HEK293 (cell line): ENCODE measurements around the gene VSTM5.

Experiments
- CTCF ChIA-PET: fragments of 350-600 bp; formaldehyde crosslinking; extraction: SDS; loops from one replicate; lab custom pipeline; 2021; ENCODE audit warnings: antibody characterized with exemption; lab: Yijun Ruan, JAX
- POLR2A ChIA-PET: fragments of 300-600 bp; formaldehyde crosslinking; extraction: SDS; loops from one replicate; lab custom pipeline; 2020; ENCODE audit warnings: antibody characterized with exemption, inconsistent platforms; lab: Yijun Ruan, JAX
- H3K27ac ChIP-seq: fragments of 200-500 bp; sonication (Bioruptor generic); 2 replicates; pipeline ENCODE4 v1.5.1; 2014; ENCODE audit warnings: low read depth, low read length, control low read depth, inconsistent platforms; ENCODE audit errors: extremely low read depth
- H3K36me3 ChIP-seq, 2 experiments: fragments of 200-500 bp in 1 of 2; sonication (Bioruptor generic) in 1 of 2; 1 replicate in 1 of 2; 2 replicates in 1 of 2; pipeline ENCODE4 v1.5.1; 2014 to 2017; ENCODE audit warnings: inconsistent platforms in 2 of 2, low read length in 2 of 2; ENCODE audit not compliant: control insufficient read depth in 2 of 2, insufficient read depth in 1 of 2
- H3K4me1 ChIP-seq: fragments of 200-500 bp; sonication (Bioruptor generic); 2 replicates; pipeline ENCODE4 v1.5.1; 2014; ENCODE audit warnings: mild to moderate bottlenecking, low read length, inconsistent platforms; ENCODE audit not compliant: control insufficient read depth, insufficient read depth
- H3K4me3 ChIP-seq: 2 replicates; pipeline ENCODE4 v1.5.1; 2011; ENCODE audit warnings: low read depth, mild to moderate bottlenecking, control low read depth, low read length, moderate library complexity
- H3K9me3 ChIP-seq: fragments of 200-500 bp; sonication (Bioruptor generic); 2 replicates; pipeline ENCODE4 v1.5.1; 2014; ENCODE audit warnings: low read depth, low read length, inconsistent platforms; ENCODE audit not compliant: control insufficient read depth, insufficient read depth
- KLF9 ChIP-seq: fragments of 450-650 bp; formaldehyde crosslinking; IDR thresholded peaks from 2 replicates; pipeline ENCODE4 v1.5.1; 2016; ENCODE audit warnings: missing biosample characterization, missing genetic modification characterization, low read depth
- MEIS1 ChIP-seq: sonication (generic); formaldehyde crosslinking; IDR thresholded peaks from 2 replicates; pipeline ENCODE4 v1.8.1; 2022; ENCODE audit warnings: missing genetic modification reagents, mild to moderate bottlenecking, borderline replicate concordance
- PATZ1 ChIP-seq: fragments of 450-650 bp; formaldehyde crosslinking; IDR thresholded peaks from 2 replicates; pipeline ENCODE4 v1.5.1; 2016; ENCODE audit warnings: missing biosample characterization, missing genetic modification characterization
- SP2 ChIP-seq: fragments of 450-650 bp; formaldehyde crosslinking; IDR thresholded peaks from 2 replicates; pipeline ENCODE4 v1.5.1; 2016; ENCODE audit warnings: missing biosample characterization, missing genetic modification characterization
- TRIM28 ChIP-seq: IDR thresholded peaks from 2 replicates; pipeline ENCODE4 v1.6.1; 2011; ENCODE audit warnings: low read length, control low read depth, borderline replicate concordance
- TSHZ1 ChIP-seq: fragments of 450-650 bp; formaldehyde crosslinking; IDR thresholded peaks from 2 replicates; pipeline ENCODE4 v1.5.1; 2016; ENCODE audit warnings: missing biosample characterization, missing genetic modification characterization, borderline replicate concordance
- ZFP3 ChIP-seq: fragments of 450-650 bp; formaldehyde crosslinking; IDR thresholded peaks from 2 replicates; pipeline ENCODE4 v1.5.1; 2016; ENCODE audit warnings: low read depth, missing biosample characterization, missing genetic modification characterization
- ZNF112 ChIP-seq: fragments of 450-650 bp; formaldehyde crosslinking; IDR thresholded peaks from 2 replicates; pipeline ENCODE4 v1.5.0; 2017; ENCODE audit warnings: missing biosample characterization, missing genetic modification characterization
- ZNF138 ChIP-seq: fragments of 450-650 bp; formaldehyde crosslinking; IDR thresholded peaks from 2 replicates; pipeline ENCODE4 v1.5.1; 2016; ENCODE audit warnings: missing biosample characterization, missing genetic modification characterization, borderline replicate concordance
- ZNF157 ChIP-seq: fragments of 450-650 bp; formaldehyde crosslinking; IDR thresholded peaks from 2 replicates; pipeline ENCODE4 v1.5.1; 2016; ENCODE audit warnings: missing biosample characterization, missing genetic modification characterization
- ZNF169 ChIP-seq: fragments of 450-650 bp; formaldehyde crosslinking; IDR thresholded peaks from 2 replicates; pipeline ENCODE4 v1.5.1; 2016; ENCODE audit warnings: missing biosample characterization, missing genetic modification characterization
- ZNF2 ChIP-seq: fragments of 450-650 bp; formaldehyde crosslinking; IDR thresholded peaks from 2 replicates; pipeline ENCODE4 v1.5.1; 2016; ENCODE audit warnings: missing biosample characterization, missing genetic modification characterization
- ZNF24 ChIP-seq: fragments of 450-650 bp; formaldehyde crosslinking; IDR thresholded peaks from 2 replicates; pipeline ENCODE4 v1.5.1; 2016; ENCODE audit warnings: missing biosample characterization, missing genetic modification characterization
- ZNF26 ChIP-seq: fragments of 450-650 bp; formaldehyde crosslinking; IDR thresholded peaks from 2 replicates; pipeline ENCODE4 v1.5.1; 2016; ENCODE audit warnings: missing biosample characterization, missing genetic modification characterization
- ZNF366 ChIP-seq: fragments of 450-650 bp; formaldehyde crosslinking; conservative IDR thresholded peaks from 2 replicates; pipeline ENCODE4 v1.5.1; 2016; ENCODE audit warnings: missing biosample characterization, missing genetic modification characterization
- ZNF433 ChIP-seq: fragments of 450-650 bp; formaldehyde crosslinking; IDR thresholded peaks from 2 replicates; pipeline ENCODE4 v1.5.1; 2016; ENCODE audit warnings: missing biosample characterization, missing genetic modification characterization, low read depth
- ZNF488 ChIP-seq: fragments of 450-650 bp; formaldehyde crosslinking; IDR thresholded peaks from 2 replicates; pipeline ENCODE4 v1.5.1; 2016; ENCODE audit warnings: missing biosample characterization, missing genetic modification characterization
- ZNF664 ChIP-seq: fragments of 450-650 bp; formaldehyde crosslinking; IDR thresholded peaks from 2 replicates; pipeline ENCODE4 v1.5.1; 2016; ENCODE audit warnings: missing biosample characterization, missing genetic modification characterization
- ZNF692 ChIP-seq: fragments of 450-650 bp; formaldehyde crosslinking; IDR thresholded peaks from 2 replicates; pipeline ENCODE4 v1.5.1; 2016; ENCODE audit warnings: missing biosample characterization, missing genetic modification characterization
- ZXDB ChIP-seq: fragments of 450-650 bp; formaldehyde crosslinking; IDR thresholded peaks from 2 replicates; pipeline ENCODE4 v1.5.1; 2016; ENCODE audit warnings: missing biosample characterization, missing genetic modification characterization

The VSTM5 gene

GRCh38 chr11:93849201-93849600 is 1.2 kb downstream of the VSTM5 start:
- H3K4me1 ChIP-seq = no peaks in the 10 kb centered on the region
- POLR2A ChIA-PET = no interaction called here
- CTCF ChIA-PET = no interaction called here
- no peaks in the 10 kb centered on the region for H3K36me3 ChIP-seq
- H3K9me3 ChIP-seq = no peaks in the 10 kb centered on the region
- no peak overlapping the region for H3K4me3 ChIP-seq
- TF ChIP-seq TSHZ1 (tag by site-specific recombination) (no peak), ZNF157 (tag by site-specific recombination) (no peak), ZNF488 (tag by site-specific recombination) (no peak), ZNF433 (no peak), KLF9 (tag by site-specific recombination) (no peak), MEIS1 (no peak), ZNF138 (tag by site-specific recombination) (no peak), ZNF692 (tag by site-specific recombination) (no peak), TRIM28 (no peak), ZNF24 (tag by site-specific recombination) (no peak), ZNF169 (no peak), ZFP3 (tag by site-specific recombination) (no peak), SP2 (tag by site-specific recombination) (no peak), ZNF664 (tag by site-specific recombination) (no peak), ZNF26 (no peak), ZXDB (tag by site-specific recombination) (no peak), ZNF112 (tag by site-specific recombination) (no peak), ZNF366 (tag by site-specific recombination) (no peak), ZNF2 (tag by site-specific recombination) (no peak), PATZ1 (tag by site-specific recombination) (no peak)
- TF ChIP-seq, all 188 proteins: peak for 0
- no peak overlapping the region for H3K27ac ChIP-seq
